Fibroblast of lung (primary cell): ENCODE data around the gene GPR108. TPM values are rescaled to one million over a fixed set of nuclear protein-coding genes. Genes with fewer than 3 reads are reported as not detected.

Experiments
- DNase-seq, 2 donors: peaks; one replicate each; pipeline versions ENCODE4 v3.0.0 to v3.0.0-alpha.2; 2010; ENCODE audit warnings: low read depth in 2 of 2
- H2AFZ ChIP-seq: 2 replicates; pipeline ENCODE4 v1.5.1; 2012; ENCODE audit warnings: low read length, control low read depth, inconsistent platforms
- H3K27ac ChIP-seq: 2 replicates; pipeline ENCODE4 v1.5.1; 2011; ENCODE audit warnings: low read length, control low read depth; ENCODE audit not compliant: insufficient read depth
- H3K27me3 ChIP-seq: 2 replicates; pipeline ENCODE4 v1.5.1; 2011; ENCODE audit warnings: mild to moderate bottlenecking, low read length; ENCODE audit not compliant: control insufficient read depth, insufficient read depth
- H3K36me3 ChIP-seq: 2 replicates; pipeline ENCODE4 v1.5.1; 2011; ENCODE audit warnings: low read length; ENCODE audit not compliant: control insufficient read depth, insufficient read depth
- H3K4me1 ChIP-seq: 2 replicates; pipeline ENCODE4 v1.5.1; 2011; ENCODE audit warnings: low read length; ENCODE audit not compliant: control insufficient read depth, insufficient read depth; ENCODE audit errors: extremely low read depth
- H3K4me2 ChIP-seq: 2 replicates; pipeline ENCODE4 v1.5.1; 2011; ENCODE audit warnings: low read length, control low read depth; ENCODE audit not compliant: insufficient read depth; ENCODE audit errors: extremely low read depth
- H3K4me3 ChIP-seq, 4 experiments: fragments of 200-600 bp in 1 of 4; sonication (generic) in 1 of 4; replicated peaks in 1 of 4; 2 replicates each; pipeline ENCODE4 v1.5.1; 2011 to 2016; ENCODE audit warnings: low read length in 4 of 4, low read depth in 3 of 4, mild to moderate bottlenecking in 3 of 4, control low read depth in 2 of 4, inconsistent platforms in 1 of 4, mixed read lengths in 1 of 4; ENCODE audit not compliant: insufficient read depth in 1 of 4; ENCODE audit errors: control extremely low read depth in 1 of 4
- H3K79me2 ChIP-seq: 2 replicates; pipeline ENCODE4 v1.5.1; 2012; ENCODE audit warnings: mild to moderate bottlenecking, low read length, inconsistent platforms; ENCODE audit not compliant: control insufficient read depth, insufficient read depth
- H3K9ac ChIP-seq: 2 replicates; pipeline ENCODE4 v1.5.1; 2011; ENCODE audit warnings: mild to moderate bottlenecking, low read length, control low read depth; ENCODE audit not compliant: insufficient read depth
- H3K9me3 ChIP-seq: 2 replicates; pipeline ENCODE4 v1.5.1; 2012; ENCODE audit warnings: low read depth, low read length; ENCODE audit not compliant: control insufficient read depth, insufficient read depth
- H4K20me1 ChIP-seq: 2 replicates; pipeline ENCODE4 v1.5.1; 2011; ENCODE audit warnings: low read length; ENCODE audit not compliant: control insufficient read depth, insufficient read depth; ENCODE audit errors: extremely low read depth
- EZH2 ChIP-seq: IDR thresholded peaks from 2 replicates; pipeline ENCODE4 v1.5.1; 2012; ENCODE audit warnings: low read length, control low read depth, mild to moderate bottlenecking; ENCODE audit errors: missing control alignments
- polyA plus RNA-seq, 2 donors: library from polyadenylated mRNA; depleted of rRNA in 1 of 2; stranded (reverse) in 1 of 2; unstranded in 1 of 2; fragments of >200 nt; gene quantifications; 2 replicates each; pipeline ENCODE4 v1.2.1, GENCODE V29; 2011 to 2012; ENCODE audit warnings: missing spikeins in 1 of 2
- total RNA-seq: library from RNA; depleted of rRNA; stranded (reverse); fragments of >200 nt; gene quantifications from 2 replicates; pipeline ENCODE4 v1.2.1, GENCODE V29; 2014
- TF ChIP-seq, protein P1 (sequence below), 2 donors: IDR thresholded peaks in 1 of 2; conservative IDR thresholded peaks in 1 of 2; 1 replicate in 1 of 2; 2 replicates in 1 of 2; pipeline ENCODE4 v1.5.1; 2011 to 2012; ENCODE audit warnings: low read length in 2 of 2, control low read depth in 1 of 2, inconsistent platforms in 1 of 2, low read depth in 1 of 2, mild to moderate bottlenecking in 1 of 2

Gene GPR108
- total and polyA plus RNA-seq, 2 donors (not counting 1 experiment from before 2014, with no cell fraction given) = 28.4 to 57.0 TPM

DNA sequence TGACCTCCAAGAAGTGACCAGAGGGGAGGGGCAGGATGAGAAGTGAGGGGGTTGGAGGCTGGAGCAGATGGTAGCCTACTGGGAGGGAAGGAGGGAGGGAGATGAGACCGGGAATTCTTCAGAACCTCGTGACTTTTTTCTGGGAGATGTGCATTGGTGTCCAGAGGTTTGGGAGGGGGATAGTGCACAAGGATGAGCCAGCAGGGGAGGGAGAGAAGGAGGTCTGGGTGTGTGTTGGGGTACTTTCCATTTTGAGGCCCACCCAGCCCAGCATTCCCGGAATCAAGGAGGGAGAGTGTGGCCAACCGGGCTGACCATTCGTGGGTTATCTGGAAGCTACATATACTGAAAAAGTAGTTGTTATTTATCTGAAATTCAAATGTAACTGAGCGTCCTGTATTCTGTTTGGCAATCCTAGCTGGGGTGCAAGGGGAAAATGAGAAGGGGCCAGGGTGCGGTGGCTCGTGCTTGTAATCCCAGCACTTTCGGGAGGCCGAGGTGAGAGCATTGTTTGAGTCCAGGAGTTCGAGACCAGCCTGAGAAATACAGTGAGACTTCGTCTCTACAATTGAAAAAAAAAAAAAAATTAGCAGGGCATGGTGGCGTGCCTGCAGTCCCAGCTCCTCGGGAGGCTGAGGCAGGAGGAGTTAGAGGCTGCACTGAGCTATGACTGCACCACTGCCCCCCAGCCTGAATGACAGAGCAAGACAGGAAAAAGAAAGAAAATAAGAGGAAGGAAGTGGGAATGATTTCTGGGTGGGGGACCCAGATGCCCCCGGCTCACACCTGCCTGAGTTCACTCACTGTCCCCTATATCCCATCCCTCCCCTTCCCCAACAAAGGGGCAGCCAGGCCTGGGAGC is 12.5 kb downstream of the GPR108 start:
- Histone ChIP-seq H3K9me3 (no peaks in the 10 kb centered on the region), H3K79me2 (no peaks in the 10 kb centered on the region), H3K36me3 (no peaks in the 10 kb centered on the region), H3K4me3 (no peak overlapping the region), H3K27me3 (no peaks in the 10 kb centered on the region), H2AFZ (no peak overlapping the region), H4K20me1 (no peaks in the 10 kb centered on the region), H3K27ac (no peak overlapping the region), H3K9ac (no peak overlapping the region), H3K4me1 (no peaks in the 10 kb centered on the region), H3K4me2 (no peak overlapping the region)
- no peak for TF ChIP-seq EZH2
- TF ChIP-seq, protein P1, sequence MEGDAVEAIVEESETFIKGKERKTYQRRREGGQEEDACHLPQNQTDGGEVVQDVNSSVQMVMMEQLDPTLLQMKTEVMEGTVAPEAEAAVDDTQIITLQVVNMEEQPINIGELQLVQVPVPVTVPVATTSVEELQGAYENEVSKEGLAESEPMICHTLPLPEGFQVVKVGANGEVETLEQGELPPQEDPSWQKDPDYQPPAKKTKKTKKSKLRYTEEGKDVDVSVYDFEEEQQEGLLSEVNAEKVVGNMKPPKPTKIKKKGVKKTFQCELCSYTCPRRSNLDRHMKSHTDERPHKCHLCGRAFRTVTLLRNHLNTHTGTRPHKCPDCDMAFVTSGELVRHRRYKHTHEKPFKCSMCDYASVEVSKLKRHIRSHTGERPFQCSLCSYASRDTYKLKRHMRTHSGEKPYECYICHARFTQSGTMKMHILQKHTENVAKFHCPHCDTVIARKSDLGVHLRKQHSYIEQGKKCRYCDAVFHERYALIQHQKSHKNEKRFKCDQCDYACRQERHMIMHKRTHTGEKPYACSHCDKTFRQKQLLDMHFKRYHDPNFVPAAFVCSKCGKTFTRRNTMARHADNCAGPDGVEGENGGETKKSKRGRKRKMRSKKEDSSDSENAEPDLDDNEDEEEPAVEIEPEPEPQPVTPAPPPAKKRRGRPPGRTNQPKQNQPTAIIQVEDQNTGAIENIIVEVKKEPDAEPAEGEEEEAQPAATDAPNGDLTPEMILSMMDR (conservative IDR thresholded peaks at IDR 0.05 in 1 of 2, IDR thresholded peaks at IDR 0.05 in 1 of 2; ENCODE audit: low read depth in 1 of 2, low read length in 2 of 2) = no peak
- DNase-seq = no peak

- DNase-seq = peak in 1 of 2 donors; percentile 36
- no peak overlapping the region for H3K4me3 ChIP-seq
- H3K4me2 ChIP-seq = no peak overlapping the region
- no peak overlapping the region for H2AFZ ChIP-seq
- TF ChIP-seq, protein P1 (conservative IDR thresholded peaks at IDR 0.05 in 1 of 2, IDR thresholded peaks at IDR 0.05 in 1 of 2; ENCODE audit: low read depth in 1 of 2, low read length in 2 of 2) = no peak
- no peak for TF ChIP-seq EZH2
- no peak overlapping the region for H3K9ac ChIP-seq
- no peaks in the 10 kb centered on the region for H3K9me3 ChIP-seq
- no peak overlapping the region for H3K27ac ChIP-seq
- no peaks in the 10 kb centered on the region for H3K36me3 ChIP-seq
- no peaks in the 10 kb centered on the region for H3K79me2 ChIP-seq
- H3K4me1 ChIP-seq = no peaks in the 10 kb centered on the region
- H4K20me1 ChIP-seq = no peaks in the 10 kb centered on the region
- H3K27me3 ChIP-seq = no peaks in the 10 kb centered on the region
These were observed 13.6 kb downstream of the GPR108 start for GRCh38 chr19:6723738-6724137.

GRCh38 chr19:6723108-6723618 is 14.2 kb downstream of the GPR108 start:
- H3K4me3 ChIP-seq = no peak overlapping the region
- no peak overlapping the region for H3K9ac ChIP-seq
- TF ChIP-seq, protein P1 (conservative IDR thresholded peaks at IDR 0.05 in 1 of 2, IDR thresholded peaks at IDR 0.05 in 1 of 2; ENCODE audit: low read depth in 1 of 2, low read length in 2 of 2) = no peak
- no peak for TF ChIP-seq EZH2
- no peaks in the 10 kb centered on the region for H3K27me3 ChIP-seq
- no peak overlapping the region for H3K27ac ChIP-seq
- H3K4me2 ChIP-seq = no peak overlapping the region
- H4K20me1 ChIP-seq = no peaks in the 10 kb centered on the region
- DNase-seq = peak; percentile 22 to 52
- H3K4me1 ChIP-seq = no peaks in the 10 kb centered on the region
- no peak overlapping the region for H2AFZ ChIP-seq
- H3K79me2 ChIP-seq = no peaks in the 10 kb centered on the region
- H3K36me3 ChIP-seq = no peaks in the 10 kb centered on the region
- no peaks in the 10 kb centered on the region for H3K9me3 ChIP-seq
